Inferior parietal cortex (tissue), 1 donor: ENCODE results near the gene GYPC.
"Not testable (repeated sequence)": the region's sequence is repeated elsewhere in the genome, so short reads cannot be mapped to it uniquely, and the experiment has no call there.

Source experiments
- DNase-seq: peaks from one replicate; pipeline ENCODE4 v3.0.0-alpha.2; 2016; ENCODE audit errors: extremely low spot score

GYPC gene

GRCh38 chr2:126668254-126668653 is 12.3 kb downstream of the GYPC start:
- DNase-seq: no peak

- DNase-seq: no peak
Observed at GRCh38 chr2:126669772-126670171, 13.8 kb downstream of the GYPC start.

DNA sequence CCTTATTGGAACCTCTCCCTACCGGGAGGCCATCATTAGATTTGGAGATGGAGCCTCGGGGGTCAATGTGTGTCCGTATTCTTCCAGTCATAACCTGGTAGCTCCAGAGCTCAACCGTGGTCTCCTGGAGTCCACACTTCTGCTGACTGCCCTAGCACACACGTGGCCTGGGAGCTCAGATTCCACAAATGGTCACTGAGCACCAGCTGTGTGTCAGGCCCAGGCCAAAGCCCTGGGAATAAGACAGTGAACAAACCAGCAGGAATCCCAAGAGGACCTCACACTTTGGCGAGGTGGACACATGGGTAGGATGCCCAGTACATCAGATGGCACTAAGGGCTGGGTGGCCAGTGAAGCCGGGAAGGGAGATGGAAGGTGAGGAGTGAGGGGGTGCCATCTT is 15.5 kb downstream of the GYPC start:
- no peak for DNase-seq

DNA sequence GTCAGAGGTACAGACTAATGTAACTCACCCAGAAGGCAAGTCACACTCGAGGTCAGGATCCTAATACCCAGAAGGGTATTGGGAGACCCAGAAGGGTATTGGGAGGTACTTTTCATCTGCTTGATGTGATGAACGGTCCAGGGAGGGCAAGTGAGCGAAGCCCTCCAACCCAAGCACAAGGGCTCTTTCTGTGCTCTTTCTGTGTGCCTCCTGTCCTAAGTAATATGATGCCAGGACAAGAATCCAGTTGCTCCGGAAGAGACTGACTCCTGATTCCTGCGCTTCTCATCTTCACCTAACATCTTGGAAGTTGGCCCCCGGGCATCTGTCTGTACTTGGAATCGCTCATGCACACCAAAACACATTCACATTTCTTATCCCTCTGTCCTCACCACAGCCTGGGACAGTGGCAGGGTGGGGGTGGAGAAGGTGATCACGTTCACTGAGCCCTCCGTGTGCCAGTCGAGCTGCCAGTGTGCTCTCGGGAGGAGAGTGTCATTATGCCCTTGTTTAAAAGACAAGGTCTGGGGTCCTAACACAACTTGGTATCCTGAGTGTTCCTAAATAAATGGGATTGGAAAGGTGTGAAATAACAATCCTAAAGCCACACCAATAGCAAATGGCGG is 17.1 kb downstream of the GYPC start:
- no peak for DNase-seq

DNA sequence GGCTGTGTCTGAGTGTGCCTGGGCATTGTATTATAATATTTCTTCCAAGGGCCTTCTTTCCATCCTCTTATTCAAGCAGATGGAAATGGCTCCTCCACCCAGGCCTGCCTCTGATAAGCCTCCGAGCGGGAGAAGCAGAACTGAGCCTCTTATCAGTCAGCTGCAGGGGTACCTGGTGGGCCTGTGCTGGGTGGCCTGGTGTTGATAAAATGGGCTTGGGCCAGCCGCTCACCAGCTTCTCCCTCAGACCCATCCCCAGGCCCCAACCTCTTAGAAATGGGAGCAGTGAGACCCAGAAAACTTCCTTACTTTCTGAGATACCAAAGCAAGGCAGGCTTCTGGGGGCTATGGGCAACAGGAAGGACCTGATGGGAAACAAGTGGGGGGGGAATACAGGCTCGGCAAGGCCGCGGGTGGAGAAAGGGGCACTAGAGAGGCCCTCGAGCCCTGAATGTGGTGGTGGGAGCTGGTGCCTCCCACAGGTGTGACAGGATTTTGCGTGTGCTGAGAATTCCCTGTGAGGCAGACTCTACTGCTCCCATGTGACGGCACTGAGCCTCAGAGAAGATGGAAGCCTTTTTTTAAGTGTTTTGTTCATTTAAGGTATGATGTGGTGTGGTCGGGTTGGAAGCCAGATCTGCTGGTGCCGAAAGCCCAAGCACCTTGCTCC is 18.3 kb downstream of the GYPC start:
- no peak for DNase-seq

DNA sequence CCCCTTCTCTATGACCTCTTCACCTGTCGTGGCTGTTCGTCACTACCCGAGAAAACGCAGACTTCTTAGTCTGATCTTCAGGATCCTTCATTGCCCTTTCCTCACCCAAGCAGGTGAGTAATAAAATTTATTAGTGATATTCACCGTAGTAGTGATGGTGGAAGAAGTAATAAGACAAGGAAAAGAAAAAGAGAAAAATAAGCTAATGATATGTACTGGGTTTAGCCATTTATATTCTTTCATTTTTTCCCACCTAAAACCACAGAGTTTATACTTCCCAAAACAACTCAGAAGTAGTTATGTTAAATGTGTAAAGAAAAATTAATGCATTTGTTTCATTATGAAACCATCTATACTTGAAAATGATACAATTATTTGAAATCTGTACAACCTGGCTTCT is 19.7 kb downstream of the GYPC start:
- no peak for DNase-seq

- no peak for DNase-seq
Observed at GRCh38 chr2:126676221-126677175, 20.5 kb downstream of the GYPC start.

DNA sequence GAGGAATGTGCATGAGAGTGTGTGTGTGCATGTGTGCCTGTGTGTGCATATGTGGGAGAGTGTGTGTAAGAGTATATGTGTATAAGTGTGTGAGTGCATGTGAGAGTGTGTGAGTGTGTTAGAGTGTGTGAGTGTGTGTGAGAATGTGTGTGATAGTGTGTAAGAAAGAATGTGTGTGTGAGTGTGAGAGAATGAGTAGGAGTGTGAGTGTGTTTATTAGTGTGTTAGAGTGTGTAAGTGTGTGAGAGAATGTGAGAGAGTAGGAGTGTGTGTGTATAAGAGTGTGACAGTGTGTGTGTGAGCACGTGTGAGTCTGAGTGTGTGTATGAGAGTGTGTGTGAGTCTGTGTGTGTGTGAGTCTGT is 21.2 kb downstream of the GYPC start:
- no peak for DNase-seq

DNA sequence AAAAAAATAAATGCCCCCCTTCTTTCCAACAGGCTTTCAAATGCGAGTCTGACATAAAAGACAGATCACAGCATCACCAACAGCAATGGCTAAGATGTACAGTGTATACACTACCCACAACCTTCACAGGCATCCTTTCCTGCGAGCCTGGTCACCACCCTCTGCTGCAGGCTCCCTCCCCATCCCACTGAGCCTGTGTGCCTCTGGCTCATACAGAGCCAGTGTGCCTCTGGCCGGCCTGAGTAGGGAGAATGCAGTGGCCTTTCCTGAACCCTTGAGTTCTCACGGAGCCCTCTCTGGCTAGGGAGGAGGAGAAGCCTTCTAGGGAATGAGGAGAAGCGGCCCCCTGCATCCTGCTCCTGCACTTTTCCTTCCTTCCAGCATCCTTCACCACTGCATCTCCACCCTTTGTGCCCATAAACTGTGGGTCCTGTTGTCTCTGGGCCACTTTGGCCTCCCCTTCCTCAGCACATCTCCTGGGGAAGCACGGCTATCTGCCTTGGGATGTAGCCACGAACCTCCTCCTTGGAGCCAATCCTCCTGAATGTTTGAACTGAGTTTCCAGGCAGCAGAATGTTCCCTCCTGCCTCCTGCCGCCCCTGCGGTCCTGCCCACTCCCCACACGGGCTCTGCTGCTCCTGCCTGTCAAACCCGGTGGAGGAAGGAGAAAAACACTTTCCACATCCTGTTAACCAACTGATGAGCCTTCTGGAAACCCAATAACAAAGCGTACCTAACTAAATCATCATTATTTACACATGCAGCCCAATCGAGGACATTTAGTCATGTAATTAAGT is 22.5 kb downstream of the GYPC start:
- no peak for DNase-seq

- no peak for DNase-seq
Observed at GRCh38 chr2:126679094-126679713, 23.2 kb downstream of the GYPC start.

DNA sequence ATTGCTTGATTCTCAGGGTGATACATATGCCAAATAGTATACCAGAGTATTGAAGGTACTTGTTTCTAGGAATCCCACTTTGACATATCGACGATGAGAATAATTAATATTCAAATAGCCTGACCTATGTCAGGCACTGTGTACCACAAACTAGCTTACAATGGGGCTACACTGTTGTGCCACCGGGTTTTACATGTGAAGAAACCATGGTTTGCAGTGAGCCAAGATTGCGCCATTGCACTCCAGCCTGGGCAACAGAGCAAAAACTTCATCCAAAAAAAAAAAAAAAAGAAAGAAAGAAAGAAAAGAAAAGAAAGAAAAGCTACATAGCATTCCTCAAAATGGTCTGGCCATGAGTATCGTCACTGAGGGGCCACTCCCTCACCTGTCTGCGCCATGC is 25.5 kb downstream of the GYPC start:
- DNase-seq: no peak

DNA sequence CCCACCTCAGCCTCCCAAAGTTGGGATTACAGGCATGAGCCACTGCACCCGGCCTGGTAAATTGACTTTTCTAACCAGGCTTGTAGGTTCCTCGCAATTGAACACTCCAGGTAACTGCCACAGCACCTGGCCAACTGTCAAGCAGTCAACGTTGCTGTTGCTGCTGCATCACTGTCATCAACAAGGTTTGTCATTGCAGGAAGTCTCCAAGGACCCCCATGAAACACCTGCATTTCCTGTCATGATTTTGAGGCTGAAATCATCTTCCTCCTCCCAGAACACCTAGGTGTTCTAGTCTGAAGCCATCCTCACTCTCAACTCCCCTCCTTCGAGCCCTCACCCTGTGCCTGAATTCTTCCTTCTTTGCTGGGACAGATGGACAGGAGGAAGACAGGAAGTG is 29.7 kb downstream of the GYPC start:
- no peak for DNase-seq

DNA sequence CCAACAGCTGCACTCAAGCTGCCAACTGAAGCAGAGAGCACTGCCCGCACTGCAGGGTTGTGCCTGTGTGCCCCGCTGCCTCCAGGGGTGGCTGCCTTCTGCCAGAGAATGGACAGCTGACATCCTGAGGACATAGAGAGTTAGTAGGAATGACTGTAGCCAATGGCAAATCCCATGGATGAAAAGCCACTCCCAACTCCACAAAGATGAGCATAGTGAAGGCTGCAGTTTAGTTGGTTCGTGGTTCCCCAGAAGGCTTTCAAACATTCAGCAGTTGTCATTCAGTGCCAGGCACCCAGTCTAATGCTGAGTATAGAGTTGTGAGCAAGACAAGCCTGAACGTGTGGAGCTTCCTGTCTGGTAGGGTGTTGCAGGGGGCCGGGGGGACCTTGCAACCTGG is 30.3 kb downstream of the GYPC start:
- DNase-seq: no peak

DNA sequence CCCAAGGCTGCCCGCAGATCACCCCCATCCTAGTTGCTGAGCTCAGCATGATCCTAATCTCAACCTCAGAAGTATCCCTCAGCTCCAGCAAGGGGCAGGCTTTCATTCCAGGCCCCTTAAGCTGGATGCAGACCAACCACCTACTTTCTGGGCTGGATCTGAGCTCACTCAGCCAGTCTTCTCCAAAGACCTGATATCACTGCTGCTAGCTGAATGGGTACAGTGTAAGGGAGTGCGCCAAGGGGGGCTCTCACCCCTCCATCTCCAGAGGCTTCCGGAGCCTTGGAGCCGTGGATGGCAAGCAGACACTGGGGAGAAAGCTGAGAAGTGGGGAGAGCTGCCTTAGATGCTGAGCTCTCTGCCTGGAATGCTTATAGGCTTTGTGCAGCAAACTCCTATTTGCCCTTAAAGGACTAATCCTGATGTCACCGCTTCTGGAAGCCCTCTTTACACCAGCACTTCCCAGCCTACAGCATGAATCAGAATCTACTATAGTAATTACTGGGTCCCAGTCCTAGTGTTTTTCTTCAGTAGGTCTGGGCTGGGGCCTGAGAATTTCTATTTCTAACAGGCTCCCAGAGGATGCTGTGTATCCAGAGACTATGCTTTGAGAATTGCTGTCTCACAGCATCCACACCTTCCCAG is 31.0 kb downstream of the GYPC start:
- DNase-seq: no peak

GRCh38 chr2:126687503-126687902 is 31.5 kb downstream of the GYPC start:
- DNase-seq: no peak

DNA sequence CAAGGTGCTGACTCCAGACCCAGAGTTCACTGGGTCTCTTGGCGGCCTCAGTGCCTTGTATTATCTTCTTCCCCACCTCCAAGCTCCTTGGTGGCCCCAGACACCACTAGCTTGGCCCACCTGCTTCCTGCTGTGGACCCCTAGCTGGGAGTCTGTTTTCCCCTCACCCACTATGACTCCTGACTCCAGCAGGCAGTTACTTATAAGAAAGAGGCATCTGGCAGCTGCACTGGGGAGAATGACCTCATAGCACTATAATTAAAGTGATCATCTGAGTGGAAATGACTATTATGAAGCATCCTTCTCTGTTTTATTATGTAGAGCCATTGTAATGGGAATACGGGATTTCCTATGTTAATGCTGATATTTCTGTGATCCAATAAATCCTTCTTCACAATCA is 32.6 kb downstream of the GYPC start:
- DNase-seq: not testable (repeated sequence)

- not testable (repeated sequence) for DNase-seq
Observed at GRCh38 chr2:126692241-126692640, 36.3 kb downstream of the GYPC start.

- not testable (repeated sequence) for DNase-seq
Observed at GRCh38 chr2:126692934-126693592, 37.1 kb downstream of the GYPC start.

- DNase-seq: no peak
Observed at GRCh38 chr2:126696644-126697520, 40.9 kb downstream of the GYPC start.
